Measurements from ENCODE around the gene TBL1XR1. TPM values are rescaled to one million over a fixed set of nuclear protein-coding genes. Genes with fewer than 3 reads are reported as not detected.
A peak's percentile ranks its signal among the peaks of the same experiment; 100 is the strongest.

Gene TBL1XR1
- total RNA-seq, 1 experiment from 2014 or later = 175 TPM

DNA sequence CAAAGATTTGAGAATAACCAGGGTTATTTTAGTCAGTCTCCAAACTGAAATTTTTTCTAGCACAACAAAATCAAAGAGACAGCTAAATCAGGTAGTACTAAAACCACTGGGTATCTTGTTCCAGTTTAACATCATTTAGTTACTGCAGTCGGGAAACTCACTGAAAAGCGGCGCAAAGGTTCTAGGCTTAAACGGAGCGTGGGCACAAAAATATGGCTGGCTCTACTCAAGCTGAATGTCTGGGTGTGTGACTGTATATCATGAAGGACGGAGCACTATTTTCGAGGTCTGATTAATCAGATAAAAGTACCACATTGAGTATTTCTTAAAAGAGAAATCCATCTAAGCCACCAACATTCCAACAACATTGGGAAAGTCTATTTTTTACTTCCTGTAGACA, 152.1 kb downstream of the TBL1XR1 start:
- Histone ChIP-seq H3K27ac (ENCODE audit: insufficient read length, low read depth, low read length) (no peak overlapping the region), H4K5ac (ENCODE audit: insufficient read length, low read depth, low read length) (no peak overlapping the region), H2BK20ac (ENCODE audit: low read depth, low read length, poor library complexity, severe bottlenecking) (no peak overlapping the region), H3K23ac (ENCODE audit: insufficient read length, low read depth, low read length) (no peak overlapping the region), H2BK120ac (ENCODE audit: low read depth, low read length, poor library complexity, severe bottlenecking) (no peak overlapping the region), H2BK15ac (ENCODE audit: low read depth, low read length) (no peak overlapping the region), H3K23me2 (ENCODE audit: insufficient read length, low read depth, low read length, poor library complexity, severe bottlenecking) (no peaks in the 10 kb centered on the region), H3K4me1 (ENCODE audit: insufficient read depth, low read length) (no peaks in the 10 kb centered on the region), H3K79me1 (ENCODE audit: insufficient read depth, low read depth, low read length, poor library complexity, severe bottlenecking) (no peaks in the 10 kb centered on the region), H3K9me3 (ENCODE audit: control insufficient read depth, low read depth, low read length) (no peaks in the 10 kb centered on the region), H2BK5ac (ENCODE audit: insufficient read length, low read length) (no peak overlapping the region), H4K91ac (ENCODE audit: insufficient read length, low read depth, low read length) (no peak overlapping the region), H3K4ac (ENCODE audit: low read depth, low read length) (no peak overlapping the region), H3K18ac (ENCODE audit: insufficient read length, low read depth, low read length) (no peak overlapping the region), H4K8ac (replicated peaks; ENCODE audit: insufficient read length, low read depth, low read length) (no peak overlapping the region), H3K79me2 (ENCODE audit: insufficient read depth, low read length) (no peaks in the 10 kb centered on the region), H3K27me3 (ENCODE audit: insufficient read depth, low read length) (no peaks in the 10 kb centered on the region), H3K14ac (ENCODE audit: insufficient read depth, low read length) (no peak overlapping the region), H3K9ac (ENCODE audit: extremely low read depth, insufficient read length, low read length) (no peak overlapping the region), H3T11ph (ENCODE audit: low read length) (no peak overlapping the region), H2BK12ac (ENCODE audit: insufficient read length, low read depth, low read length) (no peak overlapping the region), H2AFZ (ENCODE audit: low read length) (no peak overlapping the region), H2AK5ac (ENCODE audit: insufficient read length, low read length) (no peak overlapping the region), H4K20me1 (ENCODE audit: control insufficient read depth, insufficient read depth, insufficient read length) (no peaks in the 10 kb centered on the region), H3K56ac (ENCODE audit: insufficient read length, low read depth, low read length) (no peak overlapping the region), H3K4me2 (ENCODE audit: insufficient read depth, insufficient read length, low read length) (no peak overlapping the region)
- peaks cover 48 to 51% of the 10 kb centered on the region in 2 experiments for H3K4me1 Mint-ChIP-seq
- WGBS (ENCODE audit: extremely low coverage, insufficient read length, low lambda C conversion rate) = no CpG with 5 or more reads among the region's 7 CpGs
- H3K4me3 Mint-ChIP-seq = no peak overlapping the region
- H3K9me3 Mint-ChIP-seq = no peaks in the 10 kb centered on the region
- peaks cover 40 to 76% (median 75%) of the 10 kb centered on the region in 3 experiments for H3K36me3 Mint-ChIP-seq (ENCODE audit: insufficient read depth in 1 of 3, low read depth in 3 of 3)
- H3K27ac Mint-ChIP-seq = peak overlapping the region in 1 of 3 experiments; percentile 55; a peak in 1 of 7 replicates
- TF ChIP-seq CTCF (conservative IDR thresholded peaks at IDR 0.05) = no peak
- DNase-seq = no peak
- no peaks in the 10 kb centered on the region for H3K27me3 Mint-ChIP-seq (ENCODE audit: low read depth)

All from H9 (cell line).